Astrocyte (in vitro differentiated cells and primary cell): Measurements from ENCODE around the gene SDHD. TPM values are rescaled to one million over a fixed set of nuclear protein-coding genes. Genes with fewer than 3 reads are reported as not detected.

Source experiments
- DNase-seq: peaks from one replicate; pipeline ENCODE4 v3.0.0-alpha.2; 2010; ENCODE audit warnings: low read depth
- FAIRE-seq: peaks from 2 replicates; lab custom pipeline; 2011; peaks lifted over from hg19 to GRCh38; lab: Jason Lieb, UNC
- H2AFZ ChIP-seq: 2 replicates; pipeline ENCODE4 v1.6.0; 2012; ENCODE audit warnings: low read depth, low read length, inconsistent platforms
- H3K27ac ChIP-seq: 2 replicates; pipeline ENCODE4 v1.5.1; 2011; ENCODE audit warnings: low read depth, low read length, inconsistent platforms
- H3K27me3 ChIP-seq: 2 replicates; pipeline ENCODE4 v1.6.0; 2011; ENCODE audit warnings: low read length, inconsistent platforms; ENCODE audit not compliant: insufficient read depth
- H3K36me3 ChIP-seq: 2 replicates; pipeline ENCODE4 v1.5.1; 2011; ENCODE audit warnings: low read length, inconsistent platforms; ENCODE audit not compliant: insufficient read depth
- H3K4me1 ChIP-seq: 2 replicates; pipeline ENCODE4 v1.5.1; 2011; ENCODE audit warnings: low read length, inconsistent platforms; ENCODE audit not compliant: insufficient read depth
- H3K4me2 ChIP-seq: 2 replicates; pipeline ENCODE4 v1.6.0; 2012; ENCODE audit warnings: low read length, inconsistent platforms
- H3K4me3 ChIP-seq: 2 replicates; pipeline ENCODE4 v1.5.1; 2011; ENCODE audit warnings: low read depth, mild to moderate bottlenecking, low read length, inconsistent platforms; ENCODE audit not compliant: insufficient read depth
- H3K79me2 ChIP-seq: 2 replicates; pipeline ENCODE4 v1.6.0; 2012; ENCODE audit warnings: mild to moderate bottlenecking, low read length, inconsistent platforms; ENCODE audit not compliant: insufficient read depth
- H3K9ac ChIP-seq: 2 replicates; pipeline ENCODE4 v1.6.0; 2012; ENCODE audit warnings: mild to moderate bottlenecking, low read length, inconsistent platforms
- H3K9me3 ChIP-seq: 2 replicates; pipeline ENCODE4 v1.5.1; 2012; ENCODE audit warnings: low read depth, mild to moderate bottlenecking, low read length, inconsistent platforms; ENCODE audit not compliant: insufficient read depth
- H4K20me1 ChIP-seq: 2 replicates; pipeline ENCODE4 v1.6.0; 2012; ENCODE audit warnings: low read length, inconsistent platforms; ENCODE audit not compliant: insufficient read depth
- H3K27ac Mint-ChIP-seq: one replicate; pipeline ENCODE4 v1.8.0; 2021; ENCODE audit warnings: mild to moderate bottlenecking, mixed read lengths; ENCODE audit not compliant: unreplicated experiment
- H3K27me3 Mint-ChIP-seq: one replicate; pipeline ENCODE4 v1.8.0; 2021; ENCODE audit warnings: low read depth, mixed read lengths; ENCODE audit not compliant: unreplicated experiment
- H3K36me3 Mint-ChIP-seq: one replicate; pipeline ENCODE4 v1.8.0; 2021; ENCODE audit warnings: low read depth, mixed read lengths; ENCODE audit not compliant: unreplicated experiment
- H3K4me1 Mint-ChIP-seq: one replicate; pipeline ENCODE4 v1.8.0; 2021; ENCODE audit warnings: low read depth, mixed read lengths; ENCODE audit not compliant: unreplicated experiment
- H3K4me3 Mint-ChIP-seq: one replicate; pipeline ENCODE4 v1.8.0; 2021; ENCODE audit warnings: mild to moderate bottlenecking, moderate library complexity, mixed read lengths; ENCODE audit not compliant: unreplicated experiment
- H3K9me3 Mint-ChIP-seq: one replicate; pipeline ENCODE4 v1.8.0; 2021; ENCODE audit warnings: mild to moderate bottlenecking, mixed read lengths; ENCODE audit not compliant: unreplicated experiment
- EZH2 ChIP-seq: IDR thresholded peaks from 2 replicates; pipeline ENCODE4 v1.6.1; 2012; ENCODE audit warnings: mild to moderate bottlenecking, low read length, inconsistent platforms; ENCODE audit not compliant: insufficient read depth
- total RNA-seq: library from RNA; stranded (reverse); gene quantifications from 2 replicates; pipeline ENCODE4 v1.2.1, GENCODE V29; 2021
- TF ChIP-seq, protein P1 (sequence below): IDR thresholded peaks from 2 replicates; pipeline ENCODE4 v1.5.1; 2011; ENCODE audit warnings: low read depth, mild to moderate bottlenecking, inconsistent platforms, low read length, moderate library complexity; ENCODE audit not compliant: insufficient read depth

Gene SDHD
- total RNA-seq, 1 donor from 2014 or later: 46.5 TPM

DNA sequence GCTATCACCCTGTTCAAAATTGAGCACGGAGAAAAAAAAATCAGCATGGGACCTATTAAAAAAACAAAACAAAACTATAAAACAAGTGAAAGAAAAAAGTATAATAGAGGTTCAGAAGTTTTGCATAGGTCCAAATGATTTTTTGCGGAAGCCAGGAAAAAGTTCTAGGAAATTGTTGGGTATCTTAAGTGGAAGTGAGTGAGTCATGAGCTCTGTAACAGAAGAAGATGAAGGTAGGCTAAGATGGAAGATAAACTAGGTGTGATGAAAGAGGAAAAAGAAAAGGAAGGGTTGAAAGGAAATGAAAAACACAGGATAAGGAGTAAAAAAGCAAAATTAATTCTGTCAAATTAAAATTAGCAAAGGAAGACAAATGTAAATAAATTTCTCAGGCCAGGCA, 27.8 kb downstream of the SDHD start:
- H3K9ac ChIP-seq: no peak overlapping the region
- H3K4me3 ChIP-seq: no peak overlapping the region
- TF ChIP-seq, protein P1, sequence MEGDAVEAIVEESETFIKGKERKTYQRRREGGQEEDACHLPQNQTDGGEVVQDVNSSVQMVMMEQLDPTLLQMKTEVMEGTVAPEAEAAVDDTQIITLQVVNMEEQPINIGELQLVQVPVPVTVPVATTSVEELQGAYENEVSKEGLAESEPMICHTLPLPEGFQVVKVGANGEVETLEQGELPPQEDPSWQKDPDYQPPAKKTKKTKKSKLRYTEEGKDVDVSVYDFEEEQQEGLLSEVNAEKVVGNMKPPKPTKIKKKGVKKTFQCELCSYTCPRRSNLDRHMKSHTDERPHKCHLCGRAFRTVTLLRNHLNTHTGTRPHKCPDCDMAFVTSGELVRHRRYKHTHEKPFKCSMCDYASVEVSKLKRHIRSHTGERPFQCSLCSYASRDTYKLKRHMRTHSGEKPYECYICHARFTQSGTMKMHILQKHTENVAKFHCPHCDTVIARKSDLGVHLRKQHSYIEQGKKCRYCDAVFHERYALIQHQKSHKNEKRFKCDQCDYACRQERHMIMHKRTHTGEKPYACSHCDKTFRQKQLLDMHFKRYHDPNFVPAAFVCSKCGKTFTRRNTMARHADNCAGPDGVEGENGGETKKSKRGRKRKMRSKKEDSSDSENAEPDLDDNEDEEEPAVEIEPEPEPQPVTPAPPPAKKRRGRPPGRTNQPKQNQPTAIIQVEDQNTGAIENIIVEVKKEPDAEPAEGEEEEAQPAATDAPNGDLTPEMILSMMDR: no peak
- TF ChIP-seq EZH2: no peak
- Mint-ChIP-seq H3K4me1 (no peaks in the 10 kb centered on the region), H3K36me3 (peaks cover 2% of the 10 kb centered on the region), H3K27ac (no peak overlapping the region), H3K27me3 (no peaks in the 10 kb centered on the region), H3K9me3 (peaks cover 5% of the 10 kb centered on the region), H3K4me3 (no peak overlapping the region)
- FAIRE-seq (no peak), DNase-seq (no peak)
- no peaks in the 10 kb centered on the region for H4K20me1 ChIP-seq
- H2AFZ ChIP-seq: no peak overlapping the region
- no peaks in the 10 kb centered on the region for H3K79me2 ChIP-seq
- H3K4me2 ChIP-seq: no peak overlapping the region
- H3K36me3 ChIP-seq: no peaks in the 10 kb centered on the region
- H3K4me1 ChIP-seq: peaks cover under 1% of the 10 kb centered on the region
- no peak overlapping the region for H3K27ac ChIP-seq
- H3K9me3 ChIP-seq: no peaks in the 10 kb centered on the region
- H3K27me3 ChIP-seq: no peaks in the 10 kb centered on the region

DNA sequence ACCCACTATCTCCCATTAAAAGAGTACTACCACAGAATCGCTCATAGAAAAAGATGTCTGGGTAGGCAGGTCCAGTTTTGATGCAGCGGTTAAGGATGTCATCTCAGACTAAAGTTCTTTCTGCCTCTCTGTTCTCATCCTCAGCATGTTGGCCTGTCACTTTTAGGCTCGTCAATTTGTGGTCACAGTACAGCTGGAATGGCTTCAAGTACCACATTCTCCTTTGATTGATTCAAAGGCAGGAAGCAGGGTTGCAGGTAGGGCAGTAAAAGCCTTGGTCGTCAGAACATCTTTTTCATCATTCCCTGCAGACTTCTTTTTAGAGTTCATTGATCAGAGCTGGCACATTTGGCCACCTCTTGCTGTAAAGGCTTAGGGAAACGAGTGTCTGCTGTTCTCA, 28.7 kb downstream of the SDHD start:
- H3K9me3 Mint-ChIP-seq: peaks cover 5% of the 10 kb centered on the region
- Histone ChIP-seq H3K36me3 (no peaks in the 10 kb centered on the region), H3K4me1 (peaks cover 9% of the 10 kb centered on the region), H3K27ac (no peak overlapping the region), H2AFZ (no peak overlapping the region), H3K4me3 (no peak overlapping the region), H3K9me3 (no peaks in the 10 kb centered on the region), H3K79me2 (no peaks in the 10 kb centered on the region), H3K27me3 (no peaks in the 10 kb centered on the region), H4K20me1 (no peaks in the 10 kb centered on the region), H3K9ac (no peak overlapping the region), H3K4me2 (no peak overlapping the region)
- peaks cover 2% of the 10 kb centered on the region for H3K36me3 Mint-ChIP-seq
- no peaks in the 10 kb centered on the region for H3K27me3 Mint-ChIP-seq
- TF ChIP-seq EZH2: no peak
- TF ChIP-seq, protein P1: no peak
- H3K27ac Mint-ChIP-seq: no peak overlapping the region
- no peak overlapping the region for H3K4me3 Mint-ChIP-seq
- DNase-seq: no peak
- peaks cover 6% of the 10 kb centered on the region for H3K4me1 Mint-ChIP-seq
- FAIRE-seq: no peak

DNA sequence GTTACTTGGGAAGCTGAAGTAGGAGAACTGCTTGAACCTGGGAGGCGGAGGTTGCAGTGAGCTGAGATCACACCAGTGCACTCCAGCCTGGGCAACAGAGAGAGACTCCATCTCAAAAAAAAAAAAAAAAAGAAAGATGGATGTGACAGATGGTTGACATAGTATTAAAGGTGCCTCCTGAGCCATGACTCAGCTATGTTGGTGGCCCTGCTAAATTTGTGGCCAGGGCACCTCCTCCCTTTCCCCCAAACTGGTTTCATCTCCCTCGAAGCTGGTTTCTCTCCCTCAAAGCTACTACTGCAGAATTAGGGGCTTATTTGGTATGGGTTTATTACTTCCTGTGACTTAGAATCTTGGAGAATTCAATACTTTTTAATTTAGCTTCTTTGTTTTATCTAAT, 31.5 kb downstream of the SDHD start:
- Histone ChIP-seq H3K9ac (no peak overlapping the region), H3K27ac (no peak overlapping the region), H3K36me3 (no peaks in the 10 kb centered on the region), H3K4me2 (no peak overlapping the region), H3K79me2 (no peaks in the 10 kb centered on the region), H3K4me3 (no peak overlapping the region), H2AFZ (no peak overlapping the region), H3K4me1 (peaks cover 12% of the 10 kb centered on the region), H3K9me3 (no peaks in the 10 kb centered on the region), H4K20me1 (no peaks in the 10 kb centered on the region), H3K27me3 (no peaks in the 10 kb centered on the region)
- Mint-ChIP-seq H3K4me1 (peaks cover 9% of the 10 kb centered on the region), H3K36me3 (peaks cover 2% of the 10 kb centered on the region), H3K4me3 (no peak overlapping the region), H3K27me3 (no peaks in the 10 kb centered on the region), H3K9me3 (no peaks in the 10 kb centered on the region), H3K27ac (no peak overlapping the region)
- no peak for FAIRE-seq
- no peak for DNase-seq
- TF ChIP-seq, protein P1: no peak
- no peak for TF ChIP-seq EZH2
